Measurements from ENCODE around the gene TNKS2.

TNKS2 gene

GRCh38 chr10:91843083-91843482 lies 44.9 kb downstream of the TNKS2 start:
- no peaks in the 10 kb centered on the region for H3K9me2 ChIP-seq (replicated peaks; ENCODE audit: insufficient read depth, low read length)
- H3K9ac ChIP-seq (ENCODE audit: low read length): no peak overlapping the region
- H3K4me2 ChIP-seq (ENCODE audit: low read depth, low read length, poor library complexity, severe bottlenecking): no peak overlapping the region
- no peaks in the 10 kb centered on the region for H3K27me3 ChIP-seq (ENCODE audit: low read length)
- TF ChIP-seq, protein P1, sequence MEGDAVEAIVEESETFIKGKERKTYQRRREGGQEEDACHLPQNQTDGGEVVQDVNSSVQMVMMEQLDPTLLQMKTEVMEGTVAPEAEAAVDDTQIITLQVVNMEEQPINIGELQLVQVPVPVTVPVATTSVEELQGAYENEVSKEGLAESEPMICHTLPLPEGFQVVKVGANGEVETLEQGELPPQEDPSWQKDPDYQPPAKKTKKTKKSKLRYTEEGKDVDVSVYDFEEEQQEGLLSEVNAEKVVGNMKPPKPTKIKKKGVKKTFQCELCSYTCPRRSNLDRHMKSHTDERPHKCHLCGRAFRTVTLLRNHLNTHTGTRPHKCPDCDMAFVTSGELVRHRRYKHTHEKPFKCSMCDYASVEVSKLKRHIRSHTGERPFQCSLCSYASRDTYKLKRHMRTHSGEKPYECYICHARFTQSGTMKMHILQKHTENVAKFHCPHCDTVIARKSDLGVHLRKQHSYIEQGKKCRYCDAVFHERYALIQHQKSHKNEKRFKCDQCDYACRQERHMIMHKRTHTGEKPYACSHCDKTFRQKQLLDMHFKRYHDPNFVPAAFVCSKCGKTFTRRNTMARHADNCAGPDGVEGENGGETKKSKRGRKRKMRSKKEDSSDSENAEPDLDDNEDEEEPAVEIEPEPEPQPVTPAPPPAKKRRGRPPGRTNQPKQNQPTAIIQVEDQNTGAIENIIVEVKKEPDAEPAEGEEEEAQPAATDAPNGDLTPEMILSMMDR (IDR thresholded peaks at IDR 0.05; ENCODE audit: insufficient read depth, low read length, poor library complexity, severe bottlenecking): no peak
- H3K9me3 ChIP-seq (ENCODE audit: insufficient read depth, low read length): no peaks in the 10 kb centered on the region
- no peaks in the 10 kb centered on the region for H3F3A ChIP-seq (ENCODE audit: insufficient read depth)
- H3K79me2 ChIP-seq (ENCODE audit: insufficient read depth, low read length): no peaks in the 10 kb centered on the region
- no peaks in the 10 kb centered on the region for H4K20me1 ChIP-seq (ENCODE audit: low read depth, low read length)
- H2AFZ ChIP-seq (ENCODE audit: low read depth, low read length, severe bottlenecking): no peak overlapping the region
- no peak overlapping the region for H3K27ac ChIP-seq (ENCODE audit: low read depth, low read length)
- peaks cover 29% of the 10 kb centered on the region for H3K36me3 ChIP-seq (ENCODE audit: low read length)
- no peak overlapping the region for H3K4me3 ChIP-seq (ENCODE audit: insufficient read depth, low read length, poor library complexity, severe bottlenecking)

- Histone ChIP-seq H2AFZ (ENCODE audit: low read depth, low read length, severe bottlenecking) (no peak overlapping the region), H3F3A (ENCODE audit: insufficient read depth) (no peaks in the 10 kb centered on the region; the same call in 1 of the 2 replicates), H3K36me3 (ENCODE audit: low read length) (peaks cover 60% of the 10 kb centered on the region), H3K79me2 (ENCODE audit: insufficient read depth, low read length) (no peaks in the 10 kb centered on the region), H4K20me1 (ENCODE audit: low read depth, low read length) (no peaks in the 10 kb centered on the region), H3K9me3 (ENCODE audit: insufficient read depth, low read length) (no peaks in the 10 kb centered on the region), H3K9me2 (replicated peaks; ENCODE audit: insufficient read depth, low read length) (no peaks in the 10 kb centered on the region), H3K27me3 (ENCODE audit: low read length) (no peaks in the 10 kb centered on the region), H3K27ac (ENCODE audit: low read depth, low read length) (no peak overlapping the region), H3K4me3 (ENCODE audit: insufficient read depth, low read length, poor library complexity, severe bottlenecking) (no peak overlapping the region), H3K4me2 (ENCODE audit: low read depth, low read length, poor library complexity, severe bottlenecking) (no peak overlapping the region), H3K9ac (ENCODE audit: low read length) (no peak overlapping the region)
- TF ChIP-seq EZH2phosphoT487 (conservative IDR thresholded peaks at IDR 0.05; ENCODE audit: low read length): no peak
These were observed 58.4 kb downstream of the TNKS2 start for GRCh38 chr10:91856637-91857036.

GRCh38 chr10:91860885-91861284 lies 62.7 kb downstream of the TNKS2 start:
- no peak for TF ChIP-seq EZH2phosphoT487 (conservative IDR thresholded peaks at IDR 0.05; ENCODE audit: low read length)
- TF ChIP-seq, protein P1 (IDR thresholded peaks at IDR 0.05; ENCODE audit: insufficient read depth, low read length, poor library complexity, severe bottlenecking): no peak
- peaks cover 74% of the 10 kb centered on the region; the same call in 1 of the 2 replicates for H3K36me3 ChIP-seq (ENCODE audit: low read length)

DNA sequence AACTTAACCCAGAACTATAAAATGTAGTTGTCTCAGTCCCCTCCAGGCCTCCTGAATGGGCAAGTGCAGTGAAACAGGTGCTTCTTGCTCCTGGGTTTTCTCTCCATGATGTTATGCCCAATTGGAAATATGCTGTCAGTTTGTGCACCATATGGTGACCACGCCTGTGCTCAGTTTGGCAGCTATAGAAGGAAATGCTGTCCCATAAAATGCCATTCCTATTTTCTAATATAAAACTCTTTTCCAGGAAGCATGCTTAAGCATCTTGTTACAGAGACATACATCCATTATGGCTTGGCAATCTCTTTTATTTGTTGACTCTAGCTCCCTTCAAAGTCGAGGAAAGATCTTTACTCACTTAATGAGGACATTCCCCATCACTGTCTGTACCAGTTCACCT lies 65.9 kb downstream of the TNKS2 start:
- Histone ChIP-seq H4K20me1 (ENCODE audit: low read depth, low read length) (0 out of 2 replicates have a peak, but pooled peaks cover 7% of the 10 kb centered on the region), H3K27ac (ENCODE audit: low read depth, low read length) (no peak overlapping the region), H3F3A (ENCODE audit: insufficient read depth) (0 out of 2 replicates have a peak, but pooled peaks cover 5% of the 10 kb centered on the region)

More at GRCh38 chr10:91860885-91861284, 62.7 kb downstream of the TNKS2 start:
- Histone ChIP-seq H2AFZ (ENCODE audit: low read depth, low read length, severe bottlenecking) (no peak overlapping the region), H3K4me2 (ENCODE audit: low read depth, low read length, poor library complexity, severe bottlenecking) (no peak overlapping the region), H3F3A (ENCODE audit: insufficient read depth) (no peaks in the 10 kb centered on the region), H3K27ac (ENCODE audit: low read depth, low read length) (no peak overlapping the region), H3K9ac (ENCODE audit: low read length) (no peak overlapping the region), H3K79me2 (ENCODE audit: insufficient read depth, low read length) (no peaks in the 10 kb centered on the region), H3K4me3 (ENCODE audit: insufficient read depth, low read length, poor library complexity, severe bottlenecking) (no peak overlapping the region), H4K20me1 (ENCODE audit: low read depth, low read length) (0 out of 2 replicates have a peak, but pooled peaks cover 7% of the 10 kb centered on the region), H3K9me3 (ENCODE audit: insufficient read depth, low read length) (no peaks in the 10 kb centered on the region), H3K9me2 (replicated peaks; ENCODE audit: insufficient read depth, low read length) (no peaks in the 10 kb centered on the region), H3K27me3 (ENCODE audit: low read length) (no peaks in the 10 kb centered on the region)

More for the DNA sequence above, 65.9 kb downstream of the TNKS2 start:
- H3K9ac ChIP-seq (ENCODE audit: low read length): no peak overlapping the region
- no peaks in the 10 kb centered on the region for H3K27me3 ChIP-seq (ENCODE audit: low read length)
- no peaks in the 10 kb centered on the region for H3K9me2 ChIP-seq (replicated peaks; ENCODE audit: insufficient read depth, low read length)
- H3K79me2 ChIP-seq (ENCODE audit: insufficient read depth, low read length): no peaks in the 10 kb centered on the region
- H2AFZ ChIP-seq (ENCODE audit: low read depth, low read length, severe bottlenecking): no peak overlapping the region
- no peak for TF ChIP-seq EZH2phosphoT487 (conservative IDR thresholded peaks at IDR 0.05; ENCODE audit: low read length)
- TF ChIP-seq, protein P1 (IDR thresholded peaks at IDR 0.05; ENCODE audit: insufficient read depth, low read length, poor library complexity, severe bottlenecking): no peak
- no peaks in the 10 kb centered on the region for H3K9me3 ChIP-seq (ENCODE audit: insufficient read depth, low read length)
- no peak overlapping the region for H3K4me2 ChIP-seq (ENCODE audit: low read depth, low read length, poor library complexity, severe bottlenecking)
- peaks cover 50% of the 10 kb centered on the region; the same call in 1 of the 2 replicates for H3K36me3 ChIP-seq (ENCODE audit: low read length)
- H3K4me3 ChIP-seq (ENCODE audit: insufficient read depth, low read length, poor library complexity, severe bottlenecking): no peak overlapping the region

Measured in SU-DHL-6 (cell line).